HEK293 (cell line): ENCODE measurements around the gene CAPSL.

Experiments
- ZNF311 ChIP-seq: fragments of 450-650 bp; formaldehyde crosslinking; IDR thresholded peaks from 2 replicates; pipeline ENCODE4 v1.5.1; 2017; ENCODE audit warnings: missing biosample characterization, missing genetic modification characterization, borderline replicate concordance
- TF ChIP-seq, protein P1 (sequence below): fragments of 450-650 bp; formaldehyde crosslinking; IDR thresholded peaks from 2 replicates; pipeline ENCODE4 v1.5.1; 2016; ENCODE audit warnings: missing biosample characterization, missing genetic modification characterization

DNA sequence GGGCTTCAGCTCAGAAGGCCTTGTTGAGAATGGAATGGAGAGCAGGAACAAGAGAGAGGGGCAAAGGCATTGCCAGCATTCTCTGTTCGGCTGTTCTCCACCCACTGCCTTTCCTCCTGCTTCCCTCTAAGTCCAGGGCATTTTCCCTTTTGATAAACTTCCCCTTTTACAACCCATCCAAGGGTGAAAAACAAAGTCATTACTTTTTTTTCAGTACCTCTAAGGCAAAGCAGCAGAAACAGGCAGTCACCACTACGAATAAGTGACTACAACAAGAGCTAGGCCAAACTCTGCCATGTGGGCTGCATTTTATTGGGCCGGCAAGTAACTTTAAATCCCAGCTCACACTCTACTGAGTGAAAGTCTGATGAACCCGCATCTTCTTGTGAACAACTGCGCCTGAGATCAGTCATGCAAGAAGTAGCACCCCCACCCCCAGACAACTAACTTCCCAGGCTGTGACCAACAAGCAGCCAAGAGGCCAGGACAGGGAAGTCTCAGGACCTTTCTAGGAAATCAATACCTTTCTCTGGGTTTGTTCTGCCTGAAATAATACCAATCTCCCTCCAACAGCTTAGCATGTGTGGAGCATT, 68.6 kb downstream of the CAPSL start:
- TF ChIP-seq ZNF311 (tag by site-specific recombination): no peak
- TF ChIP-seq, protein P1, sequence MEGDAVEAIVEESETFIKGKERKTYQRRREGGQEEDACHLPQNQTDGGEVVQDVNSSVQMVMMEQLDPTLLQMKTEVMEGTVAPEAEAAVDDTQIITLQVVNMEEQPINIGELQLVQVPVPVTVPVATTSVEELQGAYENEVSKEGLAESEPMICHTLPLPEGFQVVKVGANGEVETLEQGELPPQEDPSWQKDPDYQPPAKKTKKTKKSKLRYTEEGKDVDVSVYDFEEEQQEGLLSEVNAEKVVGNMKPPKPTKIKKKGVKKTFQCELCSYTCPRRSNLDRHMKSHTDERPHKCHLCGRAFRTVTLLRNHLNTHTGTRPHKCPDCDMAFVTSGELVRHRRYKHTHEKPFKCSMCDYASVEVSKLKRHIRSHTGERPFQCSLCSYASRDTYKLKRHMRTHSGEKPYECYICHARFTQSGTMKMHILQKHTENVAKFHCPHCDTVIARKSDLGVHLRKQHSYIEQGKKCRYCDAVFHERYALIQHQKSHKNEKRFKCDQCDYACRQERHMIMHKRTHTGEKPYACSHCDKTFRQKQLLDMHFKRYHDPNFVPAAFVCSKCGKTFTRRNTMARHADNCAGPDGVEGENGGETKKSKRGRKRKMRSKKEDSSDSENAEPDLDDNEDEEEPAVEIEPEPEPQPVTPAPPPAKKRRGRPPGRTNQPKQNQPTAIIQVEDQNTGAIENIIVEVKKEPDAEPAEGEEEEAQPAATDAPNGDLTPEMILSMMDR: no peak
